Activated B cell treated with CpG ODN at 0.5 μM for 24 hours (primary cell): Measurements from ENCODE around the gene PFDN5. TPM values are rescaled to one million over a fixed set of nuclear protein-coding genes. Genes with fewer than 3 reads are reported as not detected.

Source experiments
- ATAC-seq: fragments of 200-7000 bp; cut with Tn5 transposase; one replicate; pipeline ENCODE4 v1.10.0; 2021; ENCODE audit warnings: low read depth, mild to moderate bottlenecking, moderate library complexity
- CTCF ChIA-PET: fragments of 350-600 bp; sonication (Branson Sonifier 250); formaldehyde crosslinking; loops from one replicate; lab custom pipeline; 2021; ENCODE audit warnings: antibody characterized with exemption; lab: Charles Lee
- POLR2A ChIA-PET: fragments of 350-600 bp; sonication (Branson Sonifier 250); formaldehyde crosslinking; loops from one replicate; lab custom pipeline; 2021; ENCODE audit warnings: antibody characterized with exemption; lab: Charles Lee
- DNase-seq: peaks from one replicate; pipeline ENCODE4 v3.0.0; 2022
- H3K27ac Mint-ChIP-seq: one replicate; pipeline ENCODE4 v1.8.0; 2020; ENCODE audit warnings: mixed read lengths
- H3K27me3 Mint-ChIP-seq: one replicate; pipeline ENCODE4 v1.8.0; 2021; ENCODE audit warnings: mixed read lengths
- H3K36me3 Mint-ChIP-seq: one replicate; pipeline ENCODE4 v1.8.0; 2021; ENCODE audit warnings: low read depth, mixed read lengths
- H3K4me1 Mint-ChIP-seq: one replicate; pipeline ENCODE4 v1.8.0; 2021; ENCODE audit warnings: mixed read lengths
- H3K4me3 Mint-ChIP-seq: one replicate; pipeline ENCODE4 v1.8.0; 2020; ENCODE audit warnings: mild to moderate bottlenecking, mixed read lengths
- H3K9me3 Mint-ChIP-seq: one replicate; pipeline ENCODE4 v1.8.0; 2020; ENCODE audit warnings: mixed read lengths
- intact Hi-C: fragments of 100-400 bp; cut with micrococcal nuclease; formaldehyde crosslinking; loops from one replicate; pipeline ENCODE4 v1.15.1; 2024
- total RNA-seq: library from RNA; stranded (reverse); gene quantifications from 2 replicates; pipeline ENCODE4 v1.2.3, GENCODE V29; 2022
- TF ChIP-seq, protein P1 (sequence below): fragments of 200-600 bp; IDR thresholded peaks from one replicate; pipeline ENCODE4 v1.8.0; 2022; ENCODE audit warnings: antibody characterized with exemption, mild to moderate bottlenecking

PFDN5 gene
- total RNA-seq, 1 donor from 2014 or later = 486 TPM

DNA sequence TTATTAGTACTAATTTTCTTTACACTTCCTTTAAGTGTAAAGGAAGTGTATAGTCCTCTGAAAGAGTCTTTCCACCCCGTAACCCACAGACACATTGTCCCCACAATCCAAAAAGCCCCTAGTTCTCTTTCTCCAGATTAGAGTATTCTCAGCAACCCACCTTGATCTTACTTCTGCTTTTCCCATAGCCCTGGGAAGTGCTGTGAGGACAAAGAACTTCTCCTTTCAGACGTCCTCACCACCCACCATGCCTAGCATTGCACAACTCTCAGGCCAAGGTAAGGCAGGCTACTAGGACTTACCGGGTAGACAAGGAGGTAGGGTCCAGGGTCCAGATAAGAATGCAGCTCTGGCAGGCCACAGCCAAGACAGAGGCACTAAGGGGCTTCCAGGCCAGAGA is 18.7 kb downstream of the PFDN5 start:
- intact Hi-C loops = no loop called here
- H3K36me3 Mint-ChIP-seq = peaks cover 67% of the 10 kb centered on the region

DNA sequence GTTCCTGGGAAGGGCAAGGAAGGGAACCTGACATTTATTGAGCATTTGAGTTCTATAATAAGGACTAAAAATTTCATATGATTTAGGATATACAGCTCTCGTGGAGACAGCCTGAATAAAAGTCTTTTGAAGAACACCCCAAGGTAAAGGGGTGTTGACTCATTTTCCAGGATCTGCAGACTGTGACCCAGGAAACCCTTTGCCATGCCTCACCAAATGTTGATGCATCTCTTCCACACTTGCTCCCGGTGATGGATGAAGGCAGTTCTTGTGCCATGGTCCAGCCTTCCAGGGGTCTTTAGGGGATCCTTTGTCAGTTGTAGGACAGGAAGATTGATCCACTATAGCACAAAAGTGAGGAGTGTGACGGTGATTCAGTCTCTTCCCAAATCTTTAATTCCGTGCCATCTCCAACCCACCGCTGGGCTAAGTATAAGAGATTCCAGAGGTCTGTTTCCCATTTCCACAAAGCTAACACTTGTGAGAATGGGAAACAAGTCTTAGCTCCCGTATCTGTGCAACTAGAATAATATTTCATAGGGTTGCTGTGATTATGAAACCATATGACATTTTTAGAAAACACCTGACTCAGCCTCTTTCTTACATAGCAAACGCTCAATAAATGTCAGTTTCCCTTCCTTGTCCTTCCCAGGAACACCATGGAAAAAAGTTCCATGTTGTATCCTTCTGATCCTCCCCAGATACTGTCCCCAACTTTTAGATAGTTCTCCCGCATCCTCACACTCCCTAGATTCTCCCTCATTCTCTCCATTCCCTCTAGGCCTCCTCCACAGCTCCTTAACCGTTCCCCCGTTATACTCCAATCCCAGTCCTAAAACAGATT is 25.2 kb downstream of the PFDN5 start:
- no peaks in the 10 kb centered on the region for H3K9me3 Mint-ChIP-seq
- peaks cover 31% of the 10 kb centered on the region for H3K4me1 Mint-ChIP-seq
- ATAC-seq = no peak
- POLR2A ChIA-PET = interaction anchor here (0.5 to 6.9 kb wide), 26 partner anchors 9 to 614 kb away, joined by 3 to 114 read pairs (median 6); partner anchors contain the start of genes ATP5MC2, CSAD, ESPL1 and MYG1
- H3K27me3 Mint-ChIP-seq = no peaks in the 10 kb centered on the region
- H3K36me3 Mint-ChIP-seq = peaks cover 31% of the 10 kb centered on the region
- TF ChIP-seq, protein P1, sequence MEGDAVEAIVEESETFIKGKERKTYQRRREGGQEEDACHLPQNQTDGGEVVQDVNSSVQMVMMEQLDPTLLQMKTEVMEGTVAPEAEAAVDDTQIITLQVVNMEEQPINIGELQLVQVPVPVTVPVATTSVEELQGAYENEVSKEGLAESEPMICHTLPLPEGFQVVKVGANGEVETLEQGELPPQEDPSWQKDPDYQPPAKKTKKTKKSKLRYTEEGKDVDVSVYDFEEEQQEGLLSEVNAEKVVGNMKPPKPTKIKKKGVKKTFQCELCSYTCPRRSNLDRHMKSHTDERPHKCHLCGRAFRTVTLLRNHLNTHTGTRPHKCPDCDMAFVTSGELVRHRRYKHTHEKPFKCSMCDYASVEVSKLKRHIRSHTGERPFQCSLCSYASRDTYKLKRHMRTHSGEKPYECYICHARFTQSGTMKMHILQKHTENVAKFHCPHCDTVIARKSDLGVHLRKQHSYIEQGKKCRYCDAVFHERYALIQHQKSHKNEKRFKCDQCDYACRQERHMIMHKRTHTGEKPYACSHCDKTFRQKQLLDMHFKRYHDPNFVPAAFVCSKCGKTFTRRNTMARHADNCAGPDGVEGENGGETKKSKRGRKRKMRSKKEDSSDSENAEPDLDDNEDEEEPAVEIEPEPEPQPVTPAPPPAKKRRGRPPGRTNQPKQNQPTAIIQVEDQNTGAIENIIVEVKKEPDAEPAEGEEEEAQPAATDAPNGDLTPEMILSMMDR = no peak
- intact Hi-C loops = loop anchor here (1.0 to 10.0 kb wide), 18 partner anchors 21 to 894 kb away; partner anchors contain the start of genes CALCOCO1, CSAD, EIF4B and ESPL1
- CTCF ChIA-PET = interaction anchor here (0.5 to 11.1 kb wide), 26 partner anchors 11 to 188 kb away, joined by 3 to 148 read pairs (median 4); partner anchors contain the start of genes CSAD, ESPL1, MYG1 and PFDN5
- DNase-seq = no peak
- H3K27ac Mint-ChIP-seq = peak overlapping the region; percentile 95
- peak overlapping the region; percentile 95 for H3K4me3 Mint-ChIP-seq

More for the DNA sequence above, 18.7 kb downstream of the PFDN5 start:
- ATAC-seq (no peak), DNase-seq (no peak)
- CTCF ChIA-PET = no interaction called here
- H3K27ac Mint-ChIP-seq = no peak overlapping the region
- no peaks in the 10 kb centered on the region for H3K9me3 Mint-ChIP-seq
- H3K4me1 Mint-ChIP-seq = peaks cover 5% of the 10 kb centered on the region
- POLR2A ChIA-PET = no interaction called here
- no peaks in the 10 kb centered on the region for H3K27me3 Mint-ChIP-seq
- no peak overlapping the region for H3K4me3 Mint-ChIP-seq
- TF ChIP-seq, protein P1 = no peak

DNA sequence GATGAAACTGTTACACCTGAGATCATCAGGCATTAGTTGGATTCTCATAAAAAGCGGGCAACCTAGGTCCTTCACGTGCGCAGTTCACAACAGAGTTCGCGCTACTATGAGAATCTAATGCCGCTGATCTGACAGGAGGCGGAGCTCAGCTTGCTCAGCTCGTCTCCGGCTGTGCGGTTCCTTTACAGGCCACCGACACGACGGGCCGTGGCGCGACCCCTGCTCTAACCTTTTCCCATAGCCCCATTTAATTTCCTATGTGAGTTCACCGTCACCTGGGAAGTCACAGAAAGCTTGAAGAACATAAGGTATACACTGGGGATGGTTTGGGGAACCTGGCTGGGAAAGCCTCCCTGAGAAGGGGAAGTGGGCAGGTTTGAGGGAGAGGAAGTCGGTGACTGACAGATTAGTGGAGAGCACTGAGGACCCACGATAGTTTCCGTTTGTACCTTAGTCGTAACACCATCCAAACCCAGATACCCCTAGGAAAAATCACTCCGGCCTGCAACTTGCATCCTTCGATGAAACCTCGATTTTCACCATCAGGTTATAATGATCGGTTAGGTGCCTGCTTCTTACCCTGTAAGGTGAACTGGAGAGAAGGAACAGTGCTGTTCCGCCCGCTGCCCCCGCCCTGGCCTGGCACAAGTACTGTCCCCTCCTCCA is 28.9 kb downstream of the PFDN5 start:
- ATAC-seq (peak; percentile 41), DNase-seq (peak; percentile 55)
- ChIA-PET POLR2A (interaction anchor here (0.5 to 6.9 kb wide), 16 partner anchors 9 to 184 kb away, joined by 3 to 114 read pairs (median 5); partner anchors contain the start of genes CSAD, ESPL1, MYG1 and PFDN5), CTCF (interaction anchor here (0.6 to 11.1 kb wide), 16 partner anchors 11 to 352 kb away, joined by 3 to 148 read pairs (median 5); partner anchors contain the start of genes AMHR2, MYG1, NPFF and SP1)
- Mint-ChIP-seq H3K27ac (peak overlapping the region; percentile 98), H3K4me1 (peaks cover 37% of the 10 kb centered on the region), H3K27me3 (peaks cover 13% of the 10 kb centered on the region), H3K4me3 (peak overlapping the region; percentile 93), H3K36me3 (peaks cover 9% of the 10 kb centered on the region), H3K9me3 (no peaks in the 10 kb centered on the region)
- intact Hi-C loops = loop anchor here (1.0 to 10.0 kb wide), 9 partner anchors 21 to 891 kb away; partner anchors contain the start of genes ATP5MC2, CALCOCO1 and SPRYD3
- TF ChIP-seq, protein P1 = no peak

DNA sequence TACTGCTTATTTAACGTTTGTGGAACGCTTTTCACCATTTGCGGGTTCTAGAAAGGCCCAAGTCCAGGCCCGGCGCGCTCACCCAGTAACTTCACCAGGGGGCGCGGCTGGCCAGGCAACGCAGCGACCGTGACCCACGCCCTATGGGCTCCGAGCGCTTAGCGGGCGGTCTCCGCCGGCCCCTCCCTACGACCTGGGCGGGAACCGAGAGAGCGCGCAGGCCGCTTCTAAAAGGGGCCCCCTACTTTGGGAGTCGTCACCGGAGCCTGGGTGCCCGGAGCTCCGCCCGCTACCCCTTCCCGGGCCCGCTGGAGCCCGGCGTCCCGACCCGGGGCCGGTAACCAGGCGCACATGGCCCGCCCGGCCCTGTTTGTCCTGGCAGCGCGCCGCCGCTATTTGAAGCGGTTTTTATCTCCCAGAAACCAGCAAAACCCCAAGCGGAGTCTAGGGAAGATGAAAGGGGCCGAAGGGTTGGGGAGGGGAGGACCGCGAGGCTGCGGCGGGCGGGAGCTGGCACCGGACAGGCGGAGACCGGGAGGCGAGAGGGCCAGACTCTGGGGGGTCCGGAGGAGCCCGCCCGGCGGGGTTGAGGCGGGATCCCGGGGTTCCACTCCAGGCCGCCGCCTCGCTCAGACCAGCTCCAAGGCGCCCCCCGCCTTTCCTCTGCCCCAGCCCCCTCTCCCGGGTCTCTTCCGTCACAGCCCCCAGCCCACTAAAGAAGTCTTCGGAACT is 29.6 kb downstream of the PFDN5 start:
- TF ChIP-seq, protein P1 = no peak
- Mint-ChIP-seq H3K4me3 (peak overlapping the region; percentile 93), H3K9me3 (no peaks in the 10 kb centered on the region), H3K27me3 (peaks cover 15% of the 10 kb centered on the region), H3K36me3 (peaks cover 8% of the 10 kb centered on the region), H3K27ac (peak overlapping the region; percentile 98), H3K4me1 (peaks cover 36% of the 10 kb centered on the region)
- intact Hi-C loops = loop anchor here (1.0 to 10.0 kb wide), 9 partner anchors 20 to 890 kb away; partner anchors contain the start of genes ATP5MC2, CALCOCO1 and SPRYD3
- DNase-seq (peak; percentile 76), ATAC-seq (peak; percentile 64)
- CTCF ChIA-PET = interaction anchor here (1.1 to 11.1 kb wide), 11 partner anchors 20 to 183 kb away, joined by 3 to 148 read pairs (median 6); partner anchors contain the start of genes NPFF, SP1 and TARBP2
- POLR2A ChIA-PET = interaction anchor here (0.5 to 6.9 kb wide), 13 partner anchors 10 to 184 kb away, joined by 3 to 114 read pairs (median 6); partner anchors contain the start of genes CSAD, MYG1, PFDN5 and PRR13
